HG02571 (cell line): ENCODE results near the gene RAMP1.

Experiments
- ATAC-seq: cut with Tn5 transposase; IDR thresholded peaks from one replicate; pipeline ENCODE4 v1.9.1; 2021; ENCODE audit warnings: mild to moderate bottlenecking, moderate library complexity; ENCODE audit not compliant: unreplicated experiment

The RAMP1 gene

GRCh38 chr2:237913193-237913917, 53.9 kb downstream of the RAMP1 start:
- no peak for ATAC-seq

GRCh38 chr2:237915576-237915975, 56.2 kb downstream of the RAMP1 start:
- ATAC-seq: no peak

- ATAC-seq: no peak
Measured at GRCh38 chr2:237916296-237916695, 56.9 kb downstream of the RAMP1 start.

DNA sequence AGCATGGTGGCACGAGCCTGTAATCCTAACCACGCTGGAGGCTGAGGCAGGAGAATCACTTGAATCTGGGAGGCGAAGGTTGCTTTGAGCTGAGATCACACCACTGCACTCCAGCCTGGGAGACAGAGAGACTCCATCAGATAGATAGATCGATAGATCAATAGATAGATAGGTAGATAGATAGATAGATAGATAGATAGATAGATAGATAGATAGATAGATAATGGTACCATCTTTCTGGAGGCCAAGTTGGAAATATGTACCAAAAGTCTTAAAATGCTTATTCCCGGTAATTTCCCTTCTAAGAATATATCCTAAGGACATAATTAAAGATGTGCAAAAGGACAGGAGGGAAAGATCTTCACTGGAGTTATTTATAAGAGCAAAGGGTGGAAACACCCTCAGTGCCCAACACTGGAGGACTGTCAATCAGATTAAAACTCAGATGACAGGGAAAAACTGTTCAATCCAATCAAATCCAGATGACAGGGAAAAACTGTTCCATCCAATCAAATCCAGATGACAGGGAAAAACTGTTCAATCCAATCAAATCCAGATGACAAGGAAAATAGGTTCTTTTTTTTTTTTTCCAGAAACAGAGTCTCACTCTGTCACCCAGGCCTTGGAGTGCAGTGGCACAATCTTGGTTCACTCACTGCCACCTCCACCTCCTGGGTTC, 58.4 kb downstream of the RAMP1 start:
- no peak for ATAC-seq

- ATAC-seq: no peak
Measured at GRCh38 chr2:237919593-237919992, 60.2 kb downstream of the RAMP1 start.

- ATAC-seq: no peak
Measured at GRCh38 chr2:237920673-237921072, 61.2 kb downstream of the RAMP1 start.

- no peak for ATAC-seq
Measured at GRCh38 chr2:237921967-237922492, 62.6 kb downstream of the RAMP1 start.

GRCh38 chr2:237922641-237923361, 63.4 kb downstream of the RAMP1 start:
- ATAC-seq: no peak

DNA sequence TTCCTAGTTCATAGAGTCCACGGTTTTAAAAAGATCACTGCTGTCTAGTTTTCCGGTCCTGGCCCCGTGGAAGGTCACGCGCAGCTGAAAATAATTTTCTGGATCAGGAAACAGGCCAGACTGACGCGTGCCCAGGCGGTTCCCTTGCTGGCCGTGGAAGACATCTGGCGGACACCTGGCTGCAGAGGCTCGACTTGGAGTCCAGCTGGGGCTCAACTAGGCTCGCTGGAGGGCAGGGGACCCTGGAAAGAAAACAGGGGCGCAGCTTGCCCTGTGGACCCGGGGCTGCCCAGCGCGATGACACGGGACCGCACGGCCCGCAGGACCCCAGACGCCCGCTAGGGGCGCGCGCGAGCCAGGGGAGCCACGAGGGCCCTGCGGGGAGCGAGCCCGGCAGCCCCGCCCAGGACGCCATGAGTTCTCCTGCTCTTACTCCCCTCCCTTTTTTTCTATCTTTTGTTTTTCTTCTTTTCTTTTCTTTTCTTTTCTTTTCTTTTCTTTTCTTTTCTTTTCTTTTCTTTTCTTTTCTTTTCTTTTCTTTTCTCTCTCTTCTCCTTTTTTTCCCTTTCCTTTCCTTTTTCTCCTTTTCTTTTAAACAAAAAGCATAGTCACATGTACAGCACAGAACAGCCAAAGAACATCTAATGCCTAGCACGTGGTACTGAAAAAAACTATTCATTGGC, 64.2 kb downstream of the RAMP1 start:
- ATAC-seq: no peak

DNA sequence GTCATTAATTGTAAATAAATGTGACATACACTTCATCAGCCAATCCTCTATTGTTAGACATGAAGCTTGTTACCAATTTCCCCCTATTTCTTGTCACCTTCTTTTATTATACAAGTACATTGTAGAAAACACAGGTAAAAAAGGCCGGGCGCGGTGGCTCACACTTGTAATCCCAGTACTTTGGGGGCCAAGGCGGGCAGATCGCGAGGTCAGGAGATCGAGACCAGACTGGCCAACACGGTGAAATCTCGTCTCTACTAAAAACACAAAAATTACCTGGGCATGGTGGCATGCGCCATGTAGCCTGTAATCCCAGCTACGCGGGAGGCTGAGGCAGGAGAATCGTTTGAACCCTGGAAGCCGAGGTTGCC, 64.7 kb downstream of the RAMP1 start:
- ATAC-seq: no peak

DNA sequence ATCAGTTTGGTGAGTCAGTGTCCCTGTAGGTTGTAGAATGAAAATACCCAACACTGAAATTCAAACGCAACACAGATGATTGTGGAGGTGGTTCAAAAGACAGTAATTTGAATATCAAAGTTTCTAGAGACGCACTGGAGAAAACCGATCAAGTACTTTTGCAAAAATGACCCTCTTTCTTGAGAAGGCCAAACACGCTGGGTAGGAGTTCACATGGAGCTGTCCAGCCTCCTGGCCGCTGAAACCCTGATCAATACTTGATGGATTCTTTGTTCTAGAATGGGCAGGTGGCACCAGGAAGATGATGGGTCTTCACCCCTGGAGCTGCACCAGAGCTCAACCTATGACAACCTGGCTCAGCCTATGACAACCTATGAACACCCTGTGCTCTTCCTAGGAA, 67.7 kb downstream of the RAMP1 start:
- ATAC-seq: no peak

DNA sequence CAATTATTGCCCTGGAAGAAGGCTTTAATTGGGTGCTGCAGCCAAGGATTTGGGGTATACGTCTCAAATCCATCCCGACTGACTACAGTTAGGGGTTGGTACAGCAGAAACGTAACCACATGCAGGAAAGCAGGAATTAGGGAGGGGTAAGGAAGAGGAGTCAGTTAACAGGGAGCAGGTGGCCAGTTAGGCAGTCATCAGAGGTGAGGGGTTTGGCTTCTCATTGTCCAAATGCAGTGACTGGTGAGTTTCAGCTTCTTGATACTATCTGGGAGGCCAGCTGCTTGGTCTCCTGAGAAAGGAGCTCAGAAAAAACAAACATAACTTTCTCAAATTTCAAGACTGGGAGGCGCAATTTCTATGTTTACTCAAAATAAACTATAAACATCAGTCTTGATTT, 68.6 kb downstream of the RAMP1 start:
- no peak for ATAC-seq

GRCh38 chr2:237929979-237930378, 70.6 kb downstream of the RAMP1 start:
- no peak for ATAC-seq

DNA sequence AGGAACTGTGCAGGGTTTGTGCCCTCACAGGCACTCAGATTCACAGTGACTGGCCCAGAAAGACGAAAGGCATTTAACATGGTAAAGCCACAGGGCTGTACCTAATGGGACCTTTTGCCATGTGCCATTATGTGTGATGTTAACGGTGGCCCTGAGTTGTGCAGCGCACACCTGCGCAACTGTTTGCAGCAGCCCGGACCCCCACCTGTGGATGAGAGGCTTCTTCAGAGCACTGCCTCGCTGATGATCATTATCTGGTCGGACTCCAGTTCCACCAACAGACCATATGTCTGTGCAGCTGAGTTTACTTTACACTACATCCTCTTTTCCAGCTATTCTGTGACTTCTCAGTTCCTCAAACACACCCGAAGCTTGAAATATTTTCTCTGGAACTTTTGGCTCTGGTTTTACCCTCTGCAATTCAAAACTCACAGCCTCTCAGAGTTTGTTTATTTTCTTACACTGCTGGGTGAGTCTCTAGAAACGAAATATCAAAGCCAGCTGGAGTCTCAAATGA, 71.8 kb downstream of the RAMP1 start:
- no peak for ATAC-seq

- no peak for ATAC-seq
Measured at GRCh38 chr2:237932731-237933131, 73.3 kb downstream of the RAMP1 start.

DNA sequence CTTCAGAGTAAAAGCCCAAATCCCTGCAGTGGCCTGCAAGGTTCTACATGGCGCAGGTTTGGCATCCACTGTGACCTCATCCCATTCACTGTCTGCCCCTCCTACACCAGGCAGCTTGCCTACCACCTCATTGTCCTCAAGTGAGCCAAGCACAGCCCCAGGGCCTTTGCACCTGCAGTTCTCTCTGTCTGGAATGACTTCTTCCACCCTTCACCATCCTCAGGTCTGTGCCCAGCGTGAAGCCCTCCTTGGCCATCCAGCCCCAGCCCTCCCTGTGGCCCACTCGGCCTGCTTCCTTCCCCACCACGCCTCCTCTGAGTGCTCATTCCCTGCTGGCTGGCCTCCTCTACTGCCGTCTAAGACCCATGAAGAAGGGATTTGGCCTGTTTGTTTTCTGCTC, 74.8 kb downstream of the RAMP1 start:
- no peak for ATAC-seq

GRCh38 chr2:237935740-237936452, 76.5 kb downstream of the RAMP1 start:
- no peak for ATAC-seq

GRCh38 chr2:237939251-237939650, 79.8 kb downstream of the RAMP1 start:
- no peak for ATAC-seq

- ATAC-seq: no peak
Measured at GRCh38 chr2:237940828-237941227, 81.4 kb downstream of the RAMP1 start.

- ATAC-seq: no peak
Measured at GRCh38 chr2:237941239-237941638, 81.8 kb downstream of the RAMP1 start.
